IPS-NIHi7 (cell line): ENCODE data around the gene HOOK1.

Experiments
- DNase-seq: peaks from one replicate; pipeline ENCODE4 v3.0.0; 2012; ENCODE audit warnings: mixed read lengths; ENCODE audit errors: extremely low spot score

Gene HOOK1

GRCh38 chr1:59814901-59815825 lies at the start of gene HOOK1:
TSS of gene HOOK1 (plus strand) at chr1:59814949. CDS start at chr1:59815118, 169 bp downstream.
- no peak for DNase-seq

- DNase-seq = no peak
These were observed 49.6 kb upstream of the HOOK1 start for GRCh38 chr1:59765011-59765730.

- no peak for DNase-seq
These were observed 48.4 kb upstream of the HOOK1 start for GRCh38 chr1:59766227-59766855.

GRCh38 chr1:59767119-59767518 lies 47.6 kb upstream of the HOOK1 start:
- no peak for DNase-seq

GRCh38 chr1:59768792-59769735 lies 45.7 kb upstream of the HOOK1 start:
- DNase-seq = no peak

- no peak for DNase-seq
These were observed 45.0 kb upstream of the HOOK1 start for GRCh38 chr1:59769736-59770095.

GRCh38 chr1:59771361-59771760 lies 43.4 kb upstream of the HOOK1 start:
- no peak for DNase-seq

GRCh38 chr1:59775480-59775879 lies 39.3 kb upstream of the HOOK1 start:
- no peak for DNase-seq

GRCh38 chr1:59776960-59777852 lies 37.5 kb upstream of the HOOK1 start:
- DNase-seq = peak; percentile 18

- DNase-seq = peak; percentile 27
These were observed 34.8 kb upstream of the HOOK1 start for GRCh38 chr1:59779949-59780348.

- no peak for DNase-seq
These were observed 25.9 kb upstream of the HOOK1 start for GRCh38 chr1:59788825-59789224.

GRCh38 chr1:59798600-59798999 lies 16.1 kb upstream of the HOOK1 start:
- no peak for DNase-seq

GRCh38 chr1:59803458-59804038 lies 11.2 kb upstream of the HOOK1 start:
- no peak for DNase-seq

GRCh38 chr1:59804301-59804700 lies 10.4 kb upstream of the HOOK1 start:
- no peak for DNase-seq

GRCh38 chr1:59805554-59805953 lies 9.2 kb upstream of the HOOK1 start:
- no peak for DNase-seq

- peak; percentile 95 for DNase-seq
These were observed 409 bp upstream of the HOOK1 start for GRCh38 chr1:59814180-59814900.

- DNase-seq = no peak
These were observed 1.1 kb downstream of the HOOK1 start for GRCh38 chr1:59815892-59816291.

- DNase-seq = no peak
These were observed 1.6 kb downstream of the HOOK1 start for GRCh38 chr1:59816318-59816878.
